Sigmoid colon (tissue), 7 donors: ENCODE measurements around the gene TRIO. TPM values are rescaled to one million over a fixed set of nuclear protein-coding genes. Genes with fewer than 3 reads are reported as not detected.

Experiments used
- DNase-seq: peaks from one replicate; pipeline ENCODE4 v3.0.0-alpha.2; 2019
- H3K27ac ChIP-seq, 4 donors: fragments of 200-600 bp; sonication (generic); one replicate each; pipeline ENCODE4 v1.5.1; 2016 to 2019; ENCODE audit warnings: mild to moderate bottlenecking in 1 of 4
- H3K27me3 ChIP-seq, 3 donors: fragments of 200-600 bp; sonication (generic); one replicate each; pipeline ENCODE4 v1.5.1; 2019; ENCODE audit warnings: mild to moderate bottlenecking in 1 of 3
- H3K36me3 ChIP-seq, 4 donors: fragments of 200-600 bp; sonication (generic); one replicate each; pipeline ENCODE4 v1.5.1; 2016 to 2019
- H3K4me1 ChIP-seq, 4 donors: fragments of 200-600 bp; sonication (generic); one replicate each; pipeline ENCODE4 v1.5.1; 2017 to 2019
- H3K4me3 ChIP-seq, 4 donors: fragments of 200-600 bp; sonication (generic); one replicate each; pipeline ENCODE4 v1.5.1; 2017 to 2019; ENCODE audit warnings: mild to moderate bottlenecking in 2 of 4, moderate library complexity in 1 of 4
- H3K9me3 ChIP-seq, 4 donors: fragments of 200-600 bp in 3 of 4; sonication (generic) in 3 of 4; one replicate each; pipeline versions ENCODE4 v1.5.1 to v1.6.1; 2013 to 2019
- CTCF ChIP-seq, 4 experiments: fragments of 450-650 bp in 3 of 4; fragments of 200-600 bp in 1 of 4; IDR thresholded peaks; one replicate each; pipeline ENCODE4 v1.5.1; 2016 to 2019; ENCODE audit warnings: antibody characterized with exemption in 4 of 4, mild to moderate bottlenecking in 3 of 4, moderate library complexity in 2 of 4
- EP300 ChIP-seq, 4 donors: sonication (generic); formaldehyde crosslinking; IDR thresholded peaks; one replicate each; pipeline ENCODE4 v1.6.1; 2017; ENCODE audit warnings: antibody characterized with exemption in 4 of 4
- POLR2A ChIP-seq, 2 donors: fragments of 450-650 bp; IDR thresholded peaks; one replicate each; pipeline ENCODE4 v1.6.1; 2016; ENCODE audit warnings: antibody characterized with exemption in 2 of 2, mild to moderate bottlenecking in 2 of 2, moderate library complexity in 2 of 2
- POLR2AphosphoS5 ChIP-seq, 4 donors: sonication (generic); formaldehyde crosslinking; IDR thresholded peaks; one replicate each; pipeline ENCODE4 v1.6.1; 2017; ENCODE audit warnings: antibody characterized with exemption in 4 of 4
- WGBS, 2 donors: extraction: QIAGEN DNeasy Blood & Tissue Kit; methylation state at CpG; one replicate each; pipeline ENCODE4 v1.1.7; 2013; 5-methylcytosine and 5-hydroxymethylcytosine counted together
- intact Hi-C: fragments of 100-400 bp; cut with DNase I; formaldehyde crosslinking; loops from one replicate; pipeline ENCODE4 v1.15.1; 2023
- polyA plus RNA-seq, 3 donors: library from polyadenylated mRNA; stranded (reverse); fragments of 200-250 nt; gene quantifications; one replicate each; pipeline ENCODE4 v1.2.3, GENCODE V29; 2013
- total RNA-seq, 4 donors: library from RNA; depleted of rRNA; stranded (reverse); fragments of >200 nt; gene quantifications; one replicate each; pipeline ENCODE4 v1.1.0, GENCODE V29; 2016
- donor health status: healthy with polysubstance abuse.
- donor health status: Bipolar disorder and iron deficiency.
- donor health status: healthy.

TRIO gene
- total and polyA plus RNA-seq, 7 donors: 34.8 to 300 (median 119) TPM

- TF ChIP-seq POLR2AphosphoS5 (IDR thresholded peaks at IDR 0.05) (no peak), EP300 (IDR thresholded peaks at IDR 0.05) (no peak), CTCF (IDR thresholded peaks at IDR 0.05) (no peak), POLR2A (IDR thresholded peaks at IDR 0.05) (no peak)
- H3K9me3 ChIP-seq: no peaks in the 10 kb centered on the region
- 90 to 94% methylated on average over 8 of the region's 8 CpGs for WGBS, 2 donors
- H3K27ac ChIP-seq: peak overlapping the region; percentile 71 to 77 (median 75)
- intact Hi-C loops: loop anchor here (2.0 kb wide), 1 partner anchor 63 kb away; no protein-coding TSS in a partner anchor
- no peak for DNase-seq
- H3K27me3 ChIP-seq: no peaks in the 10 kb centered on the region
- no peaks in the 10 kb centered on the region for H3K36me3 ChIP-seq
- no peak overlapping the region for H3K4me3 ChIP-seq
- H3K4me1 ChIP-seq: peaks cover 0 to 88% (median 80%) of the 10 kb centered on the region in 4 donors
These were observed 66.7 kb downstream of the TRIO start for GRCh38 chr5:14209836-14210235.

- Histone ChIP-seq H3K4me1 (peaks cover 0 to 82% (median 71%) of the 10 kb centered on the region in 4 donors), H3K4me3 (no peak overlapping the region), H3K27ac (peak overlapping the region in 3 of 4 donors; percentile 55 to 77 (median 76)), H3K36me3 (no peaks in the 10 kb centered on the region), H3K9me3 (no peaks in the 10 kb centered on the region), H3K27me3 (no peaks in the 10 kb centered on the region)
- no peak for DNase-seq
- TF ChIP-seq POLR2AphosphoS5 (IDR thresholded peaks at IDR 0.05): no peak
- no peak for TF ChIP-seq POLR2A (IDR thresholded peaks at IDR 0.05)
- no peak for TF ChIP-seq CTCF (IDR thresholded peaks at IDR 0.05)
- TF ChIP-seq EP300 (IDR thresholded peaks at IDR 0.05): no peak
- 63 to 67% methylated on average over 4 of the region's 4 CpGs for WGBS, 2 donors
- intact Hi-C loops: no loop called here
These were observed 67.6 kb downstream of the TRIO start for GRCh38 chr5:14210729-14211128.

- intact Hi-C loops: no loop called here
- H3K36me3 ChIP-seq: no peaks in the 10 kb centered on the region
- no peaks in the 10 kb centered on the region for H3K27me3 ChIP-seq
- peaks cover 0 to 83% (median 72%) of the 10 kb centered on the region in 4 donors for H3K4me1 ChIP-seq
- H3K27ac ChIP-seq: peak overlapping the region; percentile 14 to 61 (median 52)
- TF ChIP-seq CTCF (IDR thresholded peaks at IDR 0.05) (no peak), POLR2AphosphoS5 (IDR thresholded peaks at IDR 0.05) (no peak), EP300 (IDR thresholded peaks at IDR 0.05) (no peak), POLR2A (IDR thresholded peaks at IDR 0.05) (no peak)
- WGBS, 2 donors: 23 to 46% methylated on average over 5 of the region's 5 CpGs
- no peaks in the 10 kb centered on the region for H3K9me3 ChIP-seq
- H3K4me3 ChIP-seq: no peak overlapping the region
- no peak for DNase-seq
These were observed 69.0 kb downstream of the TRIO start for GRCh38 chr5:14211818-14212803.

- peak overlapping the region; percentile 14 to 61 (median 52) for H3K27ac ChIP-seq
- WGBS, 2 donors: 6 to 31% methylated on average over 4 of the region's 4 CpGs
- H3K4me3 ChIP-seq: no peak overlapping the region
- no peaks in the 10 kb centered on the region for H3K9me3 ChIP-seq
- DNase-seq: no peak
- H3K4me1 ChIP-seq: peaks cover 0 to 86% (median 74%) of the 10 kb centered on the region in 4 donors
- intact Hi-C loops: no loop called here
- H3K27me3 ChIP-seq: no peaks in the 10 kb centered on the region
- no peak for TF ChIP-seq POLR2AphosphoS5 (IDR thresholded peaks at IDR 0.05)
- TF ChIP-seq EP300 (IDR thresholded peaks at IDR 0.05): no peak
- no peak for TF ChIP-seq CTCF (IDR thresholded peaks at IDR 0.05)
- no peak for TF ChIP-seq POLR2A (IDR thresholded peaks at IDR 0.05)
- no peaks in the 10 kb centered on the region for H3K36me3 ChIP-seq
These were observed 69.7 kb downstream of the TRIO start for GRCh38 chr5:14212838-14213237.
